UCSD-AML1 (cell line): ENCODE measurements around the gene ELOVL6.
"Not testable (repeated sequence)": the region's sequence is repeated elsewhere in the genome, so short reads cannot be mapped to it uniquely, and the experiment has no call there.

Experiments
- DNase-seq: peaks from one replicate; lab custom pipeline; 2025; ENCODE audit not compliant: unreplicated experiment; lab: John Stamatoyannopoulos, UW

The ELOVL6 gene

GRCh38 chr4:110196871-110197528 is 1.4 kb downstream of the ELOVL6 start:
- peak; percentile 74 for DNase-seq

DNA sequence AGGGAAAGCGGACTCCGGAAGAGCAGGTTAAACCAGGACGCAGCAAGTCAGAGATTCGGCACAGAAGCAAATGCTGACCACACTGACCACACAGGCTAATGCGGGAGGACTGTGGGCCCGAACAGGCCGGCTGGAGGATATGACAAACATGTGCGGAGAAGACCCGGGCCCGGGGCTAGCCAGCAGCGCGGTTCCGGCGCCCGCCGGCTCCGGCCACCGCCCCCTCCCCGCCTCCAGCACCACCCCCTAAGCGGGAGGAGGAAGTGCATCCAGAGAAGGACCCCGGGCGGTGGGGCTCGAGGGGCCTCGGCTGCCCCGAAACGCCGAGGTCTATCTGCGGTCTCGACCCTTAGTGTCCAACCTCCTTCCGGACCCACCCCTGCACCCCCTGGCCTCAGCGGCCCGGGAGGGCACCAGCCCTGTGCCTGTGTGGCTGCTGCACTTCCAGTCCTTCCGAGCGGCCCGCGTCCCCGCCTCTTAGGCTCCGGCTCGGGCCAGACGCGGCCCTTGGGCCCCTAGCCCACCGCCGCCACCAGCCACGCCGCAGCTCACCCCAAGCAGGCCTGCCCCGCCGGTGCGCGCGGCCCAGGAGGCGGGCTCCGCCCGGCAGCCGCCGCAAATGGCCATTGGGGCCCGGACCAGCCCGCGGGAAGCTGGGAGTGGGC is 2.1 kb downstream of the ELOVL6 start:
- peak; percentile 75 for DNase-seq

- DNase-seq, result no peak
Measured at GRCh38 chr4:110195561-110196205, 2.7 kb downstream of the ELOVL6 start.

- peak; percentile 13 for DNase-seq
Measured at GRCh38 chr4:110193822-110194761, 4.3 kb downstream of the ELOVL6 start.

DNA sequence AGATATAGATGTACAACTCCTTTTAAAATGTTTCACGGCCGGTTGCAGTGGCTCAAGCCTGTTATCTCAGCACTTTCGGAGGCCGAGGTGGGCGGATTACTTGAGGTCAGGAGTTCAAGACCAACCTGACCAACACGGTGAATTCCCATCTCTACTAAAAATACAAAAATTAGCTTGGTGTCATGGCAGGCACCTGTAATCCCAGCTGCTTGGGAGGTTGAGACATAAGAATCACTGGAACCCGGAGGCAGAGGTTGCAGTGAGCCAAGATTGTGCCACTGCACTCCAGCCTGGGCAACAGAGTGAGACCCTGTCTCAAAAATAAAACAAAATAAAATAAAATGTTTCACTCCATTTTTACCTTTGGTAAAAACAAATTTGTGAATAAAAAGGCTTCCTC is 5.1 kb downstream of the ELOVL6 start:
- DNase-seq, result not testable (repeated sequence)

DNA sequence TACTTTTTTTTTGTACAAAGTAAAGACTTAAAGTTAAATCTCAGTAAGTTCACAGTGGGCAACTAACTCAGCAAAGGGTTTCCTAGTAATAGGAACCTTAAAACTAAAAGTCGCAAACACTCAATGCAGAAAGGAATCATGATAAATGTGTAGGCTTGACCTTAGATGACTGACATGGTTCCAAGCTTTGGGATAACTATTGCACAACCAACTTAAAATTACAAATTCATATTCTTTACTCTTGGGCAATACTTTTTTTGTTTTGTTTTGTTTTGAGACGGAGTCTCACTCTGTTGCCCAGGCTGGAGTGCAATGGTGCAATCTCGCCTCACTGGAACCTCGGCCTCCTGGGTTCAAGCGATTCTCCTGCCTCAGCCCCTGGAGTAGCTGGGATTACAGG is 8.2 kb downstream of the ELOVL6 start:
- no peak for DNase-seq

DNA sequence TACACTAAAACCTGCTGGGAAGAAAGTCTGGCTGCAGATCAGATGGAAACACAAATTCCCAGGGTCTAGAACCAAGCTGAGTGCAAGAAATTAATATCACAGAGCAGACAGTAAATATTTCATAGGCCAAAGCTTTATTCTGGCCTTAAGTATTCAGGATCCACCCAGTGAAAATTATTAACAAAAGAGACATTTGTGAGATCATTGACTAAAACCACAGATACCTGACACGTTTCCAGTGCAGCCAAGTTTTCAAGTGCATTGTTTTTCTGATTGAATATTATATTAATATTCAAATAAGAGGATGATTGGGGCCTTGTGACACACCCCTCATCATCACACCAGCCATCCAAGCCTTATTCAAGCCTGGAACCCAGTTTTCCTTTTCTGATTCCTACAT is 10.3 kb downstream of the ELOVL6 start:
- DNase-seq, result no peak

GRCh38 chr4:110184791-110185155 is 13.6 kb downstream of the ELOVL6 start:
- no peak for DNase-seq

GRCh38 chr4:110184140-110184790 is 14.2 kb downstream of the ELOVL6 start:
- no peak for DNase-seq

- DNase-seq, result no peak
Measured at GRCh38 chr4:110183643-110184042, 14.8 kb downstream of the ELOVL6 start.

DNA sequence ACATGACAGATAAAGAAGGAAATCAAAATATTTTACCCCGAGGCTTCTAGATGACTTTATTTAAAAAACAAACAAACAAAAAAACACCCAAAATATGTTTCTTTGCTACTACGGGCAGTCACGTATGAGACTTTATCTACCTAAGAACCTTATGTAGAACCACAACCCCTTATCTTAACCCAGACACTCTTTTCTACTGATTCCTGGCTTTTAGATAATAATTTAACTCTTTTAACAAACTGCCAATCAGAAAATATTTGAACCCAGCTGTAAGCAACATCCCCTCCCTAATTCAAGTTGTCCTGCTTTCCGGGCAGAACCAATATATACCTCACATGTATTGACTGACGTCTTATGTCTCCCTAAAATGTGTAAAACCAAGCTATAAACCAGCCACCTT is 15.4 kb downstream of the ELOVL6 start:
- no peak for DNase-seq

DNA sequence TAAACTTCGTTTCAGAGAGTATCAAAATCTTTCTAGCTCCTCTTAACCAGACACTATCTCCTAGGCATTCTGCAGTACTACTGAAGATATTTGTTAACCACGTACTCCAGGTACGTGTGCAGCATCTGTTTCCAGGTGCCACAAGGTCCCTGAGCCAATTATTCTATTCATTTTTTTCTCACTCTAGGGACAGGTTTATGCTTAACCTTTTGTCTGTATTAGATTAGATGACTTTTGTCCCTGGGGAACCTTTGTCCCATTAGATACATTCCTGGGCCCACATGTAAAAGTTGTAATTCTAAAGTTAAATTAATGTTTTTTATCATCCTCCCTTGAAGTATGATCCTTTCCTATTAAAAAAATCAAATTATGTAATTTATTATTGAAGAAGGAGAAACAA is 16.5 kb downstream of the ELOVL6 start:
- no peak for DNase-seq

- no peak for DNase-seq
Measured at GRCh38 chr4:110175634-110176033, 22.8 kb downstream of the ELOVL6 start.

DNA sequence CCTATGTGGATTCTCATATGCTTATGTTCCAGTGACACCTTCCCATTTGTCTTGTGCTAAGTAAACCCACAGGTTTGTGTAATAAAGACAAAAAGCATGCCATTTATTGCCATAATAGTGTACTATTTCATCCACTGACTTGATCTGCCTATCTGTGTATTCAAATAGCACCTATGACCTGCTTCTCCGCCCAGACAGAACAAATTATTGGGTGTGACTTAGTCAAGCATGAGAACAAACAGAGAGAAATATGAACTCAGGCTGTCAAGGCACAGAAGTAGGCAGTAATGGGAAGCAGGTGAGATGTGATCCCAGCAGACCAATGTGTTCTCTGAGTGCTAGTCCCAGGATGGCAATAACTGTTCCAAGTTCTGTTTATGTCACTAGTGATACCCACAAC is 25.4 kb downstream of the ELOVL6 start:
- no peak for DNase-seq

- DNase-seq, result no peak
Measured at GRCh38 chr4:110171971-110172370, 26.4 kb downstream of the ELOVL6 start.

GRCh38 chr4:110170861-110171260 is 27.6 kb downstream of the ELOVL6 start:
- no peak for DNase-seq

GRCh38 chr4:110165382-110166286 is 32.8 kb downstream of the ELOVL6 start:
- DNase-seq, result peak; percentile 10

GRCh38 chr4:110164856-110165255 is 33.6 kb downstream of the ELOVL6 start:
- no peak for DNase-seq

GRCh38 chr4:110164251-110164650 is 34.2 kb downstream of the ELOVL6 start:
- no peak for DNase-seq
